ENCODE measurements around the gene SPDYE6.

Gene SPDYE6

GRCh38 chr7:102320181-102320580 lies 36.1 kb downstream of the SPDYE6 start:
- Histone ChIP-seq H3K4me3 (ENCODE audit: low read depth, low read length) (no peak overlapping the region), H3K9me3 (ENCODE audit: severe bottlenecking) (no peaks in the 10 kb centered on the region), H3K36me3 (peaks cover 22% of the 10 kb centered on the region), H3K27ac (no peak overlapping the region), H3K27me3 (ENCODE audit: insufficient read depth, low read depth, severe bottlenecking) (no peaks in the 10 kb centered on the region)
- no peak for TF ChIP-seq CTCF (IDR thresholded peaks at IDR 0.05; ENCODE audit: low read depth, low read length)
- DNase-seq = no peak

- Histone ChIP-seq H3K27me3 (ENCODE audit: insufficient read depth, low read depth, severe bottlenecking) (no peaks in the 10 kb centered on the region), H3K36me3 (peaks cover 24% of the 10 kb centered on the region), H3K9me3 (ENCODE audit: severe bottlenecking) (no peaks in the 10 kb centered on the region), H3K4me3 (ENCODE audit: low read depth, low read length) (no peak overlapping the region), H3K27ac (no peak overlapping the region)
- DNase-seq = no peak
- TF ChIP-seq CTCF (IDR thresholded peaks at IDR 0.05; ENCODE audit: low read depth, low read length) = no peak
These were observed 36.6 kb downstream of the SPDYE6 start for GRCh38 chr7:102319671-102320070.

GRCh38 chr7:102318482-102318971 lies 37.7 kb downstream of the SPDYE6 start:
- Histone ChIP-seq H3K27me3 (ENCODE audit: insufficient read depth, low read depth, severe bottlenecking) (no peaks in the 10 kb centered on the region), H3K9me3 (ENCODE audit: severe bottlenecking) (no peaks in the 10 kb centered on the region), H3K36me3 (peaks cover 31% of the 10 kb centered on the region), H3K4me3 (ENCODE audit: low read depth, low read length) (no peak overlapping the region), H3K27ac (no peak overlapping the region)
- DNase-seq = no peak
- TF ChIP-seq CTCF (IDR thresholded peaks at IDR 0.05; ENCODE audit: low read depth, low read length) = no peak

GRCh38 chr7:102317231-102318059 lies 38.8 kb downstream of the SPDYE6 start:
- H3K36me3 ChIP-seq = peaks cover 31% of the 10 kb centered on the region

GRCh38 chr7:102313997-102314780 lies 42.1 kb downstream of the SPDYE6 start:
- DNase-seq = no peak
- Histone ChIP-seq H3K36me3 (peaks cover 22% of the 10 kb centered on the region), H3K4me3 (ENCODE audit: low read depth, low read length) (no peak overlapping the region), H3K27me3 (ENCODE audit: insufficient read depth, low read depth, severe bottlenecking) (no peaks in the 10 kb centered on the region), H3K27ac (no peak overlapping the region), H3K9me3 (ENCODE audit: severe bottlenecking) (no peaks in the 10 kb centered on the region)
- no peak for TF ChIP-seq CTCF (IDR thresholded peaks at IDR 0.05; ENCODE audit: low read depth, low read length)

More at GRCh38 chr7:102317231-102318059, 38.8 kb downstream of the SPDYE6 start:
- no peaks in the 10 kb centered on the region for H3K9me3 ChIP-seq (ENCODE audit: severe bottlenecking)
- H3K27ac ChIP-seq = no peak overlapping the region
- DNase-seq = no peak
- peak; percentile 33 for TF ChIP-seq CTCF (IDR thresholded peaks at IDR 0.05; ENCODE audit: low read depth, low read length)
- H3K27me3 ChIP-seq (ENCODE audit: insufficient read depth, low read depth, severe bottlenecking) = no peaks in the 10 kb centered on the region
- no peak overlapping the region for H3K4me3 ChIP-seq (ENCODE audit: low read depth, low read length)
